Brain pericyte (primary cell): ENCODE measurements around the gene CAMSAP1.

Source experiments
- DNase-seq: peaks from one replicate; pipeline ENCODE4 v3.0.0-alpha.2; 2012; ENCODE audit warnings: low read depth, low spot score

Gene CAMSAP1

GRCh38 chr9:135759676-135760300 lies 147.6 kb downstream of the CAMSAP1 start:
- no peak for DNase-seq

GRCh38 chr9:135758870-135759269 lies 148.5 kb downstream of the CAMSAP1 start:
- DNase-seq, result no peak
